GM04504 (cell line): ENCODE data around the gene CASQ2.
A peak's percentile ranks its signal among the peaks of the same experiment; 100 is the strongest.

Experiments used
- DNase-seq: peaks from one replicate; pipeline ENCODE4 v3.0.0-alpha.2; 2012; ENCODE audit warnings: low read depth

The CASQ2 gene

GRCh38 chr1:115694805-115695204 lies 73.7 kb downstream of the CASQ2 start:
- DNase-seq = no peak

DNA sequence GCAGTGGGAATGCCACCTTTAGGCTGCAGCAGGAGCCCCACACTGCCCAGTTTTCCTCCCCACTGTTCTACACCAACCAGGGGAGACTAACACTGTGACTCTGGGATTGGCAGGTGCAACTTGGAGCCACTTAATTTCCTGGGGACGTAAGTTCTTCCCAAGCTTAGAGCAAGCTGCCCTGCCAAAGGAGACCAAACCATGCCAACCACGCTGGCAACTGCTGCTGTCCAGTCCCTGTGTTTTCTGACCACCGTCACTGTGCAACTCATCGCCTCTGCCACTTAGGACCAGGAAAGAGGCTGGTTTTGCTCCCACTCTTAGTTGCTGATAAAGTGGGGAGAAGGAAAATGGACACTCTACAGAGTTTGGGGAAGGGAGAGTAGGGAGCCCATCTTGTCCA lies 76.3 kb downstream of the CASQ2 start:
- no peak for DNase-seq

GRCh38 chr1:115690972-115691371 lies 77.5 kb downstream of the CASQ2 start:
- no peak for DNase-seq

DNA sequence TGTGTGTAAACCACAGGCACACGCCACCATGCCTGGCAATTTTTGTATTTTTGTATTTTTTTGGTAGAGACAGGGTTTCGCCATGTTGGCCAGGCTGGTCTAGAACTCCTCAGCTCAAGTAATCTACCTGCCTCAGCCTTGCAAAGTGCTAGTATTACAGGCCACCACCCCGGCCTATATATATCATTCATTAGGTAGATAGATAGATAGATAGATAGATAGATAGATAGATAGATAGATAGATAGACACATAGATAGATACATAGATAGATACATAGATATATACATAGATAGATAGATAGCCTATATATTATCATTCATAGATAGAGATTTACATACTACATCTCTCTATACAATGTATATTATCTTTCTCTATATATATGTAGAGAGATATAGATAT lies 80.8 kb downstream of the CASQ2 start:
- DNase-seq = no peak

GRCh38 chr1:115685029-115685705 lies 83.3 kb downstream of the CASQ2 start:
- DNase-seq = no peak

GRCh38 chr1:115682792-115683191 lies 85.7 kb downstream of the CASQ2 start:
- no peak for DNase-seq

DNA sequence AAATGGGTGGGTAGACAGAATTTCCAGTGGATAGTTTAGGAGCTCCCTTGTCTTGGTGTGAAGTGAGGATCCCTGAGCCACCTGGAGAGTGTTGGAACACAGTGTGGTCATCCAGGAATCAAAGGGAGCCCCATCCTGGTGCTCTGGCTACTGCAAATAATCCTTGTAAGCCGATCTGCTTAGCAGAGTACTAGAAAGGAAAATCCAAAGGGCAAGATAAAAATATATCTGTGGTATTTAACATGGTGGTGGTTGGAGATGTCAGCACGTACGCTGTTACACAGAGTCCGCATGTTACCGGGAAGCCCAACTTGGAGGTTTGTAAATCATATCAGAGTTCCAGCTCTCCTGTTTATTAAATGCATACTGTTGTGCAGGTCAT lies 87.8 kb downstream of the CASQ2 start:
- DNase-seq = no peak

GRCh38 chr1:115679141-115679611 lies 89.3 kb downstream of the CASQ2 start:
- peak; percentile 39 for DNase-seq

DNA sequence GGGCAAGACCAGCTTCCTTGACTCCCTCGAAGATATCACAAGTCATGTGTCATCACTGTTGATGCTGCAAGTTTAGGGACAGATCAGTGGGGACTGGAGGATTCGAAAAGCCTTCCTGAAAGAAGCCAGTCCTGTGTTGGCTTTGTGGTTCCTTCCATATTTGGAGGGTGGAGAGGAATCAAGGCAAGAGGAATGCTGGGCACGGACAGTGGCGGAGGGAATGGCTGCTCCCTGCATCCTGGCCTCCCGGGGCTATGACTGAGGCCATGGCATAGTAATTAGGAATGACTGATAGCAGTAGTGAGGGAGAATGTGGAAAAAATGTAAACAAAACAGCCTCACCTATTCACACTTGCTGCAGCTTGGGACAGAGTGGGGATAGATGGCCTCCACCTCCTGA lies 90.4 kb downstream of the CASQ2 start:
- no peak for DNase-seq

GRCh38 chr1:115677565-115677964 lies 90.9 kb downstream of the CASQ2 start:
- no peak for DNase-seq

DNA sequence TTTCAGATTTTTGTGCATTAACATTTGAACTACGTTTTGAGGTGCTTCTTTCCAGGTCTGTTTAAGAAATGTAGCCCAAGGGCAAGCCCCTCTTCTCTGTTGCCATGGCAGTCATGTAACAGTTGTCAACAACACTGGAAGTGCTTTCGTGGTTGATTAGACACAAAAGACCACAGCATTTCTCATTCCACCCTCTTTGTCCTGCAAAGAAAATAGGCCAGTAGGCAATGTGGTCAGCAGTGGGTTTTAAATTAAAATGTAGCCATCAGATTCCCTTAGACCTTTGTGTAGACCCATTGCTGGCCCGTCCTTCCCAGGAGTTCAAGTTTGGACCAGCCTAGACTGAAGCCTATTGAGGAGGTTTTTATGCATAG lies 91.3 kb downstream of the CASQ2 start:
- DNase-seq = no peak

- no peak for DNase-seq
Measured at GRCh38 chr1:115676498-115677181, 91.9 kb downstream of the CASQ2 start.

GRCh38 chr1:115672224-115673009 lies 96.1 kb downstream of the CASQ2 start:
- DNase-seq = no peak

- DNase-seq = no peak
Measured at GRCh38 chr1:115671176-115671934, 97.2 kb downstream of the CASQ2 start.

DNA sequence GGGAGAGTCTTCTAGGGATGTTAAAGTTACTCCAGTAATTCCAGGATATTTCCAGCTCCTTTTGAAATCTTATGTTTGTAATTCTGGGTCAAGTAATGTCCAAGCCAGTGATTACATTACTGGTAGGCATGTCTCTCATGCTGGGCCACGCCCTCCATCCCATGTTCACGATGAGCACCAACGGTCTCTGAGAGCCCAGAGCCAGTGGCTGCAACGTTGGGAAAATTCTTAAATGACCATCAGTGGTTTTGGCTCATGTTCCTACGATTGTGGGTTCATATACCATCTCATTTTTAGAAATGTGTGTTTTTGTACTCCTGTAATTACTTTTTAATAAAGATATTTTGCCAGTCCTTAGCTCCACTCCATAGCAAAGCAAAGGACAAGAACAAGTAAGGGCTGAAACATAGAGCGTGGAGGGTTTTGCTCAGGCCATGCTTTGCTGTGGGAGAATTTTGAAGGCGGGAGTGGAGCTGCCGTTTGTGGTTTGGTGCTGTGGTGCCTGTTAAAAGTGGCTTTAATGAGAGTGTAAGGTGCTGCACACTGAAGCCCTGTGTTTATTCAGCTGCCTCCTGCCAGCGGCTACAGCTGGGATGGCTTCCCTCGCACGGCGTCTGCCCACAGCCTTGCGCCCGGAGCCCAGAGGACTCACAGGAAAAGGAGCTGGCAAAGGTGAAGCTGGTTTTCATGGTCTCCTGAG lies 97.9 kb downstream of the CASQ2 start:
- DNase-seq = no peak

DNA sequence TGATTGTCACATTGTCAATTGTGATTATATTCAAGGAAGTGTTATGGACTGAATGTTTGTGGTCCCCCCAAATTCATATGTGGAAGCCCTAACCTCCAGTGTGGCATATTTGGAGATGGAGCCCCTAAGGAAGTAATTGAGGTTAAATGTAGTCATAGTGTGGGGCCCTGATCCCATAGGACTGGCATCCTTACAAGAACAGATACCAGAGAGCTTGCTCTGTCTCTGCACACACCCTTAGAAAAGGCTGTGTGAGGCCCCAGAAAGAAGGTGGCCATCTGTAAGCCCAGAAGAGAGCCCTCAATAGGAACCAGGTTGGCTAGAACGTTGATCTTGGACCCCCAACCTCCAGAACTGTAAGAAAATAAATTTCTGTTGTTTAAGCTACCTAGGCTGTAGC lies 98.6 kb downstream of the CASQ2 start:
- DNase-seq = no peak

DNA sequence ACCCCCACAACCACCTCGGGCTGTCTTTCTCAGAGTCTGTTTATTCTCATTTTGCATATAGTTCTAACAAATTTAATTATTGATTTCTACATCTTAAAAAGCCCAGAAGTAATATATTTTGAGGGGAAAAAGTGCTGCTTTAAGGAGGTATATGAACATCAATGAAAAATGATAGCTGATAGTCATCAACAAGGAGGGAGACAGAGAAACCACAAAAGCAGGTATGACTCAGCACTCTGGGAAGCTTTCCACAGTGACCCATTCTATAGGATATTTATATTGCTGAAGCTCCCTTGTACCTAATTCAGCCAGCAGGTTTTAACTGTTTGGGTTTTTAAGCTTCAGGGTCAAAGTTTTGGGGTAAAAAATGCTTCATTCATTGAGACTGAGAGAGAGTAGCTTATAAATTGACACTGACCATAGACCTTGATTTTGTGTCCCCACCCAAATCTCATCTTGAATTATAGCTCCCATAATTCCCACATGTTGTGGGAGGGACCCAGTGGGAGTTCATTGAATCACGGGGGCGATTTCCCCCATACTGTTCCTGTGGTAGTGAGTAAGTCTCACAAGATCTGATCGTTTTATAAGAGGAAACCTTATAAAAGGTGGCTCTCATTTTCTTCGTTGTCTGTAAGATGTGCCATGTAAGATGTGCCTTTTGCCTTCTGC lies 99.4 kb downstream of the CASQ2 start:
- peak; percentile 28 for DNase-seq

DNA sequence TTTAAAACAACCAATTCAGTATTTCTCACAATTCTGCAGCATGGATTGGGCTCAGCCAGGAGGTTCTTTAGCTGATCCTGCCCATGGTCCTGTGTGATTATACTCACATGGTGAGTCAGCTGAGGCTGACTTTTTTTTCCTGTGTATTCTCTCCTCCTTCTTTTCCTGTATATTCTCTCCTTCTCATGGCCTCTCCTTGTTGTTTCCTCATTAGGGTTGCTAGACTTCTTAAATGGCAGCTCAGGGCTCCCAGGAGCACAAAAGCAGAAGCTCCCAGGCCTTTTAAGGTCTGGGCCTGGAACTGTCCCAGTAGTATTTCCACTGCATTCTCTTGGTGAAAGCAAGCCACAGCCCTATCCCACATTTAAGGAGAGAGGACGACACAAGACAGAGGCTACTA lies 99.9 kb downstream of the CASQ2 start:
- DNase-seq = no peak

DNA sequence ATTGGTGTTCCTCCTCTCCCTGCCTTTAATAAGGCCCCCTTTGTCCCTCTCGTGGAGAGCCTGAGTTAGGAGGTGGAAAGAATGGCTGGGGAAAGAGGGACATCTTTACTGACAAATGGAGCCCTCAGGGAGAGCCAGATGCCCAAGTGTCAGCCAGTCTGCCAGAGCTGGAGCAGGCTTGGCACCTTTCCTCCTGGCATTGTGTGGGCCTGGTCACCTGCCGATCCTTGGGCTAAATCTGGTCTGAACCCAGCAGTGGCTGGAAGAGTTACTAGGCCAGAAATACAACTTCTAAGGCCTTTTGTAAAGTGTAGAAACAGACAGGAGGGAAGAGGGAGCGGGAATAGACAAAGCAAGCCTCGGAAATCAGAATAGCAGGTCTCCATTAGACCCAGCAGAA lies 101.8 kb downstream of the CASQ2 start:
- DNase-seq = no peak

DNA sequence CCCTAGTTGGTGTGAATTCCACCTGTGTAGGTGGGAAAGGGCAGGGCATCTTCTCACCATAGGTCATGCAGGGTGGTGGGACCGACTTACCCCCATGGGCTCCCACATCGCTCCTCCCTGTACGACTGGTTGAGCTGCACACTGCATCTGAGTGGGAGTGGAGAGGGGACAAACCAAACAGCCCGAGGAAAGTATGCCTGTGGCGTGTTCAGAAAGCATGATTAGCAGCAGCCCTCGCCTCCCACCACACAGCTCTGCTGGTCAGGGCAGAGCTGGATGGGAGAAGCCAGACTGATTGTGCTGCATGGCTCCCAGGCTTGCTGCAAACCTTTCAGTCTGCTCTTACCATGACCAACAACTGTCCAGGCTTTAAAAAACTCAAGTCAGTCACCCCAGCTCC lies 102.3 kb downstream of the CASQ2 start:
- DNase-seq = no peak
